Kidney (tissue), 14 donors: ENCODE measurements around the gene SLC45A3. TPM values are rescaled to one million over a fixed set of nuclear protein-coding genes. Genes with fewer than 3 reads are reported as not detected.

Experiments
- DNase-seq, 5 donors: peaks; one replicate each; pipeline ENCODE4 v3.0.0-alpha.2; 2013 to 2020
- FAIRE-seq: peaks from 2 replicates; lab custom pipeline; 2012; peaks lifted over from hg19 to GRCh38; lab: Jason Lieb, UNC
- H3K27ac ChIP-seq, 2 donors: one replicate each; pipeline ENCODE4 v1.7.0; 2013; ENCODE audit warnings: low read depth in 2 of 2, low read length in 2 of 2, inconsistent platforms in 1 of 2
- H3K27me3 ChIP-seq: one replicate; pipeline ENCODE4 v1.7.1; 2013; ENCODE audit warnings: low read length, inconsistent platforms; ENCODE audit not compliant: control insufficient read depth, insufficient read depth
- H3K36me3 ChIP-seq, 3 donors: one replicate each; pipeline versions ENCODE4 v1.7.0 to v1.7.1; 2013; ENCODE audit warnings: low read length in 3 of 3, control low read depth in 1 of 3, inconsistent platforms in 1 of 3; ENCODE audit not compliant: insufficient read depth in 3 of 3, control insufficient read depth in 2 of 3
- H3K4me1 ChIP-seq, 3 donors: one replicate each; pipeline versions ENCODE4 v1.7.0 to v1.7.1; 2013; ENCODE audit warnings: low read length in 3 of 3, inconsistent platforms in 1 of 3, low read depth in 1 of 3; ENCODE audit not compliant: control insufficient read depth in 2 of 3, insufficient read depth in 2 of 3
- H3K4me3 ChIP-seq, 3 donors: one replicate each; pipeline versions ENCODE4 v1.7.0 to v1.8.1; 2013; ENCODE audit warnings: low read length in 3 of 3, control low read depth in 1 of 3, inconsistent platforms in 1 of 3
- H3K9ac ChIP-seq, 3 donors: one replicate each; pipeline versions ENCODE4 v1.7.0 to v1.7.1; 2013; ENCODE audit warnings: low read length in 3 of 3, control low read depth in 1 of 3, inconsistent platforms in 1 of 3
- H3K9me3 ChIP-seq, 3 donors: one replicate each; pipeline versions ENCODE4 v1.7.0 to v1.7.1; 2013; ENCODE audit warnings: low read length in 3 of 3, control low read depth in 1 of 3, inconsistent platforms in 1 of 3; ENCODE audit not compliant: control insufficient read depth in 2 of 3, insufficient read depth in 1 of 3
- CTCF ChIP-seq: IDR thresholded peaks from 3 replicates; pipeline ENCODE4 v1.5.1; 2012; ENCODE audit warnings: mild to moderate bottlenecking, moderate library complexity, borderline replicate concordance; ENCODE audit not compliant: insufficient read depth; ENCODE audit errors: extremely low read depth
- intact Hi-C: fragments of 100-400 bp; cut with DNase I; formaldehyde crosslinking; loops from one replicate; pipeline ENCODE4 v1.11.1; 2022
- polyA plus RNA-seq: library from polyadenylated mRNA; stranded (reverse); fragments of 350-450 nt; fragmentation: Illumina TruSeq; extraction: RNeasy Lipid Tissue Mini Kit (QIAGEN cat#74804); gene quantifications from one replicate; pipeline ENCODE4 v1.2.3, GENCODE V29; 2014; ENCODE audit warnings: low read depth, low replicate concordance; ENCODE audit not compliant: insufficient read depth
- total RNA-seq: library from RNA; stranded (reverse); fragmentation: NEBNext Ultra II Directional; extraction: Animal tissue kit (Norgen Biotek cat#: 25700); gene quantifications from one replicate; pipeline ENCODE4 v1.2.1, GENCODE V29; 2021
- donor health status: control.
- donor health status: control.
- donor health status: control.
- donor health status: control.
- donor health status: control.
- donor health status: DM: yes; HTN: yes; CAD: no.
- donor health status: Normal renal cell carcinoma (clear cell type).

The SLC45A3 gene
- total and polyA plus RNA-seq, 2 donors from 2014 or later, result 6.8 to 7.2 TPM

GRCh38 chr1:205612556-205612955 is 67.8 kb downstream of the SLC45A3 start:
- Histone ChIP-seq H3K27me3 (no peaks in the 10 kb centered on the region), H3K36me3 (peaks cover 2 to 11% (median 9%) of the 10 kb centered on the region in 3 donors), H3K9me3 (no peaks in the 10 kb centered on the region), H3K4me1 (peaks cover 4 to 16% (median 4%) of the 10 kb centered on the region in 3 donors), H3K27ac (no peak overlapping the region), H3K4me3 (no peak overlapping the region), H3K9ac (no peak overlapping the region)
- TF ChIP-seq CTCF, result no peak
- DNase-seq, result no peak
- intact Hi-C loops, result no loop called here
- FAIRE-seq, result no peak

- H3K36me3 ChIP-seq, result peaks cover 2 to 11% (median 9%) of the 10 kb centered on the region in 3 donors
Observed at GRCh38 chr1:205612104-205612503, 68.2 kb downstream of the SLC45A3 start.

GRCh38 chr1:205610901-205611466 is 69.3 kb downstream of the SLC45A3 start:
- peak; percentile 66 for FAIRE-seq
- Histone ChIP-seq H3K27ac (peak overlapping the region in 1 of 2 donors; percentile 50), H3K9ac (no peak overlapping the region)

More at GRCh38 chr1:205612104-205612503, 68.2 kb downstream of the SLC45A3 start:
- H3K9me3 ChIP-seq, result no peaks in the 10 kb centered on the region
- no peak for DNase-seq
- no peak overlapping the region for H3K9ac ChIP-seq
- H3K4me1 ChIP-seq, result peaks cover 4 to 16% (median 4%) of the 10 kb centered on the region in 3 donors
- H3K4me3 ChIP-seq, result no peak overlapping the region
- no peaks in the 10 kb centered on the region for H3K27me3 ChIP-seq
- no peak overlapping the region for H3K27ac ChIP-seq
- TF ChIP-seq CTCF, result no peak
- FAIRE-seq, result no peak
- intact Hi-C loops, result no loop called here

More at GRCh38 chr1:205610901-205611466, 69.3 kb downstream of the SLC45A3 start:
- no peaks in the 10 kb centered on the region for H3K9me3 ChIP-seq
- H3K27me3 ChIP-seq, result no peaks in the 10 kb centered on the region
- no peak overlapping the region for H3K4me3 ChIP-seq
- no peak for DNase-seq
- H3K36me3 ChIP-seq, result peaks cover 0 to 4% (median 3%) of the 10 kb centered on the region in 3 donors
- H3K4me1 ChIP-seq, result peaks cover 4 to 16% (median 4%) of the 10 kb centered on the region in 3 donors
- no peak for TF ChIP-seq CTCF
- intact Hi-C loops, result no loop called here
